ENCODE measurements around the gene ZNF804A. TPM values are rescaled to one million over a fixed set of nuclear protein-coding genes. Genes with fewer than 3 reads are reported as not detected.

The ZNF804A gene
- total and polyA plus RNA-seq, 5 donors from 2014 or later, result not detected

GRCh38 chr2:184906709-184907108, 308.4 kb downstream of the ZNF804A start:
- Histone ChIP-seq H3K9me3 (ENCODE audit: control insufficient read depth in 2 of 2, low read length in 2 of 2) (no peaks in the 10 kb centered on the region), H3K36me3 (ENCODE audit: control insufficient read depth, insufficient read depth, low read length) (no peaks in the 10 kb centered on the region), H3K4me3 (ENCODE audit: low read depth, low read length) (no peak overlapping the region), H3K27ac (ENCODE audit: insufficient read depth, low read length, poor library complexity, severe bottlenecking) (no peak overlapping the region), H3K27me3 (ENCODE audit: control insufficient read depth, insufficient read depth, low read length) (no peaks in the 10 kb centered on the region), H3K4me1 (ENCODE audit: control insufficient read depth, insufficient read depth, low read length, poor library complexity, severe bottlenecking) (no peaks in the 10 kb centered on the region)
- DNase-seq, result no peak
- no peak overlapping the region for H3K4me3 Mint-ChIP-seq
- no peaks in the 10 kb centered on the region for H3K4me1 Mint-ChIP-seq
- H3K27ac Mint-ChIP-seq, result no peak overlapping the region
- H3K27me3 Mint-ChIP-seq, result no peaks in the 10 kb centered on the region
- peaks cover 0 to 7% (median 3%) of the 10 kb centered on the region in 7 donors for H3K9me3 Mint-ChIP-seq
- no peaks in the 10 kb centered on the region for H3K36me3 Mint-ChIP-seq
- no peak for ATAC-seq (ENCODE audit: low read depth in 2 of 2)

DNA sequence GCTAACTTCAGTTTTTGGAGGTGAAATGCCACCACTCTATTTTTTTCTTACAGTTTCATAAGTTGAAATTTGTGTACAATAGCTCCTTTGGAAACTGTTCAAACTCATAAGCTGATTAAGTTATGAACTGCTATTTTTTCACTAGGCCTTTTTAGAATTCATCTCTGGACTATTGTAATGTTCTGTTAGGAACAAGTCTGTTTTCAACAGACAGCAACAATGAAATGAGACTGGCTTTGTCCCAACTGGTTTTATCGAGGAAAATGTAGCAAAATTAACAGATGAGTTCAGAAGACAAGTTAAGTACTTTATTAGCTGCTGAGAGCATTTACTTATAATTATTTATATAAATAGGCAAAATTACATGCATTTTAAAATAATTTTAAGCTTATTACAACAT, 310.6 kb downstream of the ZNF804A start:
- Mint-ChIP-seq H3K36me3 (no peaks in the 10 kb centered on the region), H3K9me3 (peaks cover 0 to 7% (median 4%) of the 10 kb centered on the region in 7 donors), H3K27ac (no peak overlapping the region), H3K27me3 (no peaks in the 10 kb centered on the region), H3K4me1 (no peaks in the 10 kb centered on the region), H3K4me3 (no peak overlapping the region)
- ATAC-seq (ENCODE audit: low read depth in 2 of 2) (no peak), DNase-seq (no peak)
- Histone ChIP-seq H3K9me3 (ENCODE audit: control insufficient read depth in 2 of 2, low read length in 2 of 2) (no peaks in the 10 kb centered on the region), H3K4me1 (ENCODE audit: control insufficient read depth, insufficient read depth, low read length, poor library complexity, severe bottlenecking) (no peaks in the 10 kb centered on the region), H3K27ac (ENCODE audit: insufficient read depth, low read length, poor library complexity, severe bottlenecking) (no peak overlapping the region), H3K27me3 (ENCODE audit: control insufficient read depth, insufficient read depth, low read length) (no peaks in the 10 kb centered on the region), H3K4me3 (ENCODE audit: low read depth, low read length) (no peak overlapping the region), H3K36me3 (ENCODE audit: control insufficient read depth, insufficient read depth, low read length) (no peaks in the 10 kb centered on the region)

- H3K36me3 Mint-ChIP-seq, result no peaks in the 10 kb centered on the region
- DNase-seq, result no peak
- ATAC-seq (ENCODE audit: low read depth in 2 of 2), result no peak
- Histone ChIP-seq H3K27ac (ENCODE audit: insufficient read depth, low read length, poor library complexity, severe bottlenecking) (no peak overlapping the region), H3K36me3 (ENCODE audit: control insufficient read depth, insufficient read depth, low read length) (no peaks in the 10 kb centered on the region), H3K9me3 (ENCODE audit: control insufficient read depth in 2 of 2, low read length in 2 of 2) (no peaks in the 10 kb centered on the region), H3K4me3 (ENCODE audit: low read depth, low read length) (no peak overlapping the region), H3K4me1 (ENCODE audit: control insufficient read depth, insufficient read depth, low read length, poor library complexity, severe bottlenecking) (no peaks in the 10 kb centered on the region), H3K27me3 (ENCODE audit: control insufficient read depth, insufficient read depth, low read length) (no peaks in the 10 kb centered on the region)
- no peak overlapping the region for H3K27ac Mint-ChIP-seq
- no peaks in the 10 kb centered on the region for H3K4me1 Mint-ChIP-seq
- H3K4me3 Mint-ChIP-seq, result no peak overlapping the region
- H3K9me3 Mint-ChIP-seq, result peaks cover 0 to 21% (median 13%) of the 10 kb centered on the region in 7 donors
- no peaks in the 10 kb centered on the region for H3K27me3 Mint-ChIP-seq
These were observed 322.2 kb downstream of the ZNF804A start for GRCh38 chr2:184920451-184920965.

GRCh38 chr2:184921676-184922075, 323.3 kb downstream of the ZNF804A start:
- DNase-seq, result no peak
- no peaks in the 10 kb centered on the region for H3K27me3 ChIP-seq (ENCODE audit: control insufficient read depth, insufficient read depth, low read length)
- H3K36me3 ChIP-seq (ENCODE audit: control insufficient read depth, insufficient read depth, low read length), result no peaks in the 10 kb centered on the region
- Mint-ChIP-seq H3K27ac (no peak overlapping the region), H3K9me3 (peaks cover 0 to 21% (median 15%) of the 10 kb centered on the region in 7 donors), H3K4me3 (no peak overlapping the region), H3K27me3 (no peaks in the 10 kb centered on the region), H3K36me3 (no peaks in the 10 kb centered on the region), H3K4me1 (no peaks in the 10 kb centered on the region)
- ATAC-seq (ENCODE audit: low read depth in 2 of 2), result no peak
- H3K27ac ChIP-seq (ENCODE audit: insufficient read depth, low read length, poor library complexity, severe bottlenecking), result no peak overlapping the region
- H3K4me3 ChIP-seq (ENCODE audit: low read depth, low read length), result no peak overlapping the region
- H3K9me3 ChIP-seq (ENCODE audit: control insufficient read depth in 2 of 2, low read length in 2 of 2), result peaks cover 0 to 3% of the 10 kb centered on the region in 2 experiments
- H3K4me1 ChIP-seq (ENCODE audit: control insufficient read depth, insufficient read depth, low read length, poor library complexity, severe bottlenecking), result no peaks in the 10 kb centered on the region

- H3K27me3 Mint-ChIP-seq, result no peaks in the 10 kb centered on the region
- no peak overlapping the region for H3K27ac ChIP-seq (ENCODE audit: insufficient read depth, low read length, poor library complexity, severe bottlenecking)
- no peak overlapping the region for H3K4me3 ChIP-seq (ENCODE audit: low read depth, low read length)
- no peak for ATAC-seq (ENCODE audit: low read depth in 2 of 2)
- H3K9me3 Mint-ChIP-seq, result peaks cover 0 to 24% (median 14%) of the 10 kb centered on the region in 7 donors
- no peak for DNase-seq
- H3K4me1 Mint-ChIP-seq, result no peaks in the 10 kb centered on the region
- H3K4me3 Mint-ChIP-seq, result no peak overlapping the region
- no peaks in the 10 kb centered on the region for H3K27me3 ChIP-seq (ENCODE audit: control insufficient read depth, insufficient read depth, low read length)
- no peak overlapping the region for H3K27ac Mint-ChIP-seq
- no peaks in the 10 kb centered on the region for H3K36me3 Mint-ChIP-seq
- H3K9me3 ChIP-seq (ENCODE audit: control insufficient read depth in 2 of 2, low read length in 2 of 2), result peaks cover 0 to 22% of the 10 kb centered on the region in 2 experiments
- no peaks in the 10 kb centered on the region for H3K36me3 ChIP-seq (ENCODE audit: control insufficient read depth, insufficient read depth, low read length)
- H3K4me1 ChIP-seq (ENCODE audit: control insufficient read depth, insufficient read depth, low read length, poor library complexity, severe bottlenecking), result no peaks in the 10 kb centered on the region
These were observed 325.4 kb downstream of the ZNF804A start for GRCh38 chr2:184923751-184924150.

DNA sequence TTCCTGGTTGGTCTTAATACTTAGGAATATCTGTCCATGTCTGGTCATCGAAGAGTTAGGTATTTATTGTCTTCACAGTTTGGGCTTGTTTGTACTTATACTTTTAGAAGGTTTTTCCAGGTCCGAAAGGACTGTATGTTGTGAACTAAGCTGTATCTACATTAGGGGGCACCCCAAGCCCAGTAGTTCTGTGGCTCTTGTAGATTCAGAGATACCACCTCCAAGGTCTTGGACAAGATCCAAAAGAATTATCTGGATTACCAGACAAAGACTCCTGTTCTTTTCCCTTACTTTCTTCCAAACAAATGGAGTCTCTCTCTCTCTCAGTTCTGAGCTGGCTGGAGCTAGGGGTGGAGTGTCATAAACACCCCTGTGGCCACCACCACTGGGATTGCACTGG, 328.7 kb downstream of the ZNF804A start:
- ATAC-seq (ENCODE audit: low read depth in 2 of 2) (no peak), DNase-seq (no peak)
- H3K9me3 ChIP-seq (ENCODE audit: control insufficient read depth in 2 of 2, low read length in 2 of 2), result peaks cover 0 to 25% of the 10 kb centered on the region in 2 experiments
- Mint-ChIP-seq H3K36me3 (no peaks in the 10 kb centered on the region), H3K4me1 (no peaks in the 10 kb centered on the region), H3K9me3 (peaks cover 0 to 24% (median 14%) of the 10 kb centered on the region in 7 donors), H3K27ac (no peak overlapping the region), H3K4me3 (no peak overlapping the region), H3K27me3 (no peaks in the 10 kb centered on the region)
- H3K36me3 ChIP-seq (ENCODE audit: control insufficient read depth, insufficient read depth, low read length), result no peaks in the 10 kb centered on the region
- H3K27me3 ChIP-seq (ENCODE audit: control insufficient read depth, insufficient read depth, low read length), result no peaks in the 10 kb centered on the region
- no peak overlapping the region for H3K4me3 ChIP-seq (ENCODE audit: low read depth, low read length)
- H3K27ac ChIP-seq (ENCODE audit: insufficient read depth, low read length, poor library complexity, severe bottlenecking), result no peak overlapping the region
- H3K4me1 ChIP-seq (ENCODE audit: control insufficient read depth, insufficient read depth, low read length, poor library complexity, severe bottlenecking), result no peaks in the 10 kb centered on the region

DNA sequence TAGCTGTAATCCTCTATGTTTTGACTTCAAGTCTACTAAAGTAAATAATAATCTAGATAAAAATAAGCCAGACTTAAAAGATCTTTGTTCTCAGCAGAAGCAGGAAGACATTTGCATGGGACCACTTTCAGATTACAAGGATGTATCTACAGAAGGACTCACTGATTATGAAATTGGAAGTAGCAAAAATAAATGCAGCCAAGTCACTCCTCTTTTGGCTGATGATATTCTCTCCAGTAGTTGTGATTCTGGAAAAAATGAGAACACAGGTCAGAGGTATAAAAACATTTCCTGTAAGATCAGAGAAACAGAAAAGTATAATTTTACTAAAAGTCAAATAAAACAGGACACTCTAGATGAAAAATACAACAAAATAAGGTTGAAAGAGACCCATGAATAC, 338.4 kb downstream of the ZNF804A start:
- Histone ChIP-seq H3K27me3 (ENCODE audit: control insufficient read depth, insufficient read depth, low read length) (no peaks in the 10 kb centered on the region), H3K9me3 (ENCODE audit: control insufficient read depth in 2 of 2, low read length in 2 of 2) (no peaks in the 10 kb centered on the region), H3K4me1 (ENCODE audit: control insufficient read depth, insufficient read depth, low read length, poor library complexity, severe bottlenecking) (no peaks in the 10 kb centered on the region), H3K27ac (ENCODE audit: insufficient read depth, low read length, poor library complexity, severe bottlenecking) (no peak overlapping the region), H3K36me3 (ENCODE audit: control insufficient read depth, insufficient read depth, low read length) (no peaks in the 10 kb centered on the region), H3K4me3 (ENCODE audit: low read depth, low read length) (no peak overlapping the region)
- Mint-ChIP-seq H3K4me3 (no peak overlapping the region), H3K4me1 (no peaks in the 10 kb centered on the region), H3K27me3 (no peaks in the 10 kb centered on the region), H3K9me3 (peaks cover 2 to 12% (median 4%) of the 10 kb centered on the region in 7 donors), H3K27ac (no peak overlapping the region), H3K36me3 (no peaks in the 10 kb centered on the region)
- DNase-seq (no peak), ATAC-seq (ENCODE audit: low read depth in 2 of 2) (no peak)

DNA sequence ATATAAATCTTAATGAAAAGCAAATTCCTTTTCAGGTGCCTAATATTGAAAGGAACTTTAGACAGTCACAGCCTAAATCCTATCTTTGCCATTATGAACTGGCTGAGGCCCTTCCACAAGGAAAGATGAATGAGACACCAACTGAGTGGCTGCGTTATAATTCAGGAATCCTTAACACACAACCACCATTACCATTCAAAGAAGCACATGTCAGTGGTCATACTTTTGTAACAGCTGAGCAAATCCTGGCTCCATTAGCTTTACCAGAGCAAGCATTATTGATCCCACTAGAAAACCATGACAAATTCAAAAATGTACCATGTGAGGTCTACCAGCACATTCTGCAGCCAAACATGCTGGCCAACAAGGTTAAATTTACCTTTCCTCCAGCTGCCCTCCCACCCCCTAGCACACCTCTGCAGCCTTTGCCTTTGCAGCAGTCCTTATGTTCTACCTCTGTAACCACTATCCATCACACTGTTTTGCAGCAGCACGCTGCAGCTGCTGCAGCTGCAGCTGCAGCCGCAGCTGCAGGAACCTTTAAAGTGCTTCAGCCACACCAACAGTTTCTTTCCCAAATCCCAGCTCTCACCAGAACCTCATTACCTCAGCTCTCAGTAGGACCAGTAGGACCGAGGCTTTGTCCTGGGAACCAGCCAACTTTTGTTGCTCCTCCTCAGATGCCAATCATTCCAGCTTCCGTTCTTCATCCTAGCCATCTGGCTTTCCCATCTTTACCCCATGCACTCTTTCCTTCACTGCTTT, 340.1 kb downstream of the ZNF804A start:
- DNase-seq, result no peak
- Mint-ChIP-seq H3K36me3 (no peaks in the 10 kb centered on the region), H3K4me1 (no peaks in the 10 kb centered on the region), H3K27me3 (no peaks in the 10 kb centered on the region), H3K9me3 (peaks cover 2 to 16% (median 7%) of the 10 kb centered on the region in 7 donors), H3K27ac (no peak overlapping the region), H3K4me3 (no peak overlapping the region)
- no peaks in the 10 kb centered on the region for H3K36me3 ChIP-seq (ENCODE audit: control insufficient read depth, insufficient read depth, low read length)
- no peak for ATAC-seq (ENCODE audit: low read depth in 2 of 2)
- H3K4me3 ChIP-seq (ENCODE audit: low read depth, low read length), result no peak overlapping the region
- no peaks in the 10 kb centered on the region for H3K27me3 ChIP-seq (ENCODE audit: control insufficient read depth, insufficient read depth, low read length)
- no peaks in the 10 kb centered on the region for H3K4me1 ChIP-seq (ENCODE audit: control insufficient read depth, insufficient read depth, low read length, poor library complexity, severe bottlenecking)
- no peak overlapping the region for H3K27ac ChIP-seq (ENCODE audit: insufficient read depth, low read length, poor library complexity, severe bottlenecking)
- H3K9me3 ChIP-seq (ENCODE audit: control insufficient read depth in 2 of 2, low read length in 2 of 2), result no peaks in the 10 kb centered on the region
